M059J (cell line): ENCODE data around the gene KRTAP19-1. TPM values are rescaled to one million over a fixed set of nuclear protein-coding genes. Genes with fewer than 3 reads are reported as not detected.
"Not testable (repeated sequence)": the region's sequence is repeated elsewhere in the genome, so short reads cannot be mapped to it uniquely, and the experiment has no call there.

ENCODE experiments used
- DNase-seq: peaks from one replicate; pipeline ENCODE4 v3.0.0-alpha.2; 2012; ENCODE audit warnings: low read depth
- total RNA-seq: library from RNA; depleted of rRNA; stranded (reverse); fragments of >200 nt; shearing (Covaris generic); gene quantifications from 2 replicates; pipeline ENCODE4 v1.2.3, GENCODE V29; 2014; rRNA removed

Gene KRTAP19-1
- total RNA-seq = not detected in 2 replicates

- DNase-seq = no peak
Measured at GRCh38 chr21:30480145-30480544, at the start of gene KRTAP19-1. Gene KRTAP19-1, minus strand, starts transcription at chr21:30480367. Its CDS starts 50 bp downstream, at chr21:30480317.

DNA sequence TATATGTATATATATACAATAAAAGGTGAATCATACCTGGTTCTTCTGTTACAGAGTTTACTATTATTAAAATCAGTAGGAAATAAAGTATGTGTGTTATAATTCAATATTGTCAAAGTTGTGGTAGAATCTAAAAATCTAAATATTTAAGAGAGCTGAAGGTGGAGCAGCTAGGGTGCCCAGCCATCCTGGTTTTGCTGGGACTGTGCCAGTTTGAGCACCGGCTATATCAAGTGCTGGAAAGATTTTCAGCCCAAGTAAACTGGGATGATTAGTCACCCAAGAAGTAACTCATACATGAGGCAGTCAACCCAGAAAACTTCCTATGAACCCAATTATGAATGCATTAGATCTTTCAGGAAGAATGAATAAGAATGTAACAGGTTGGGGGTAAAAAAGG is 38.7 kb upstream of the KRTAP19-1 start:
- DNase-seq = no peak

GRCh38 chr21:30515681-30516080 is 35.5 kb upstream of the KRTAP19-1 start:
- DNase-seq = no peak

DNA sequence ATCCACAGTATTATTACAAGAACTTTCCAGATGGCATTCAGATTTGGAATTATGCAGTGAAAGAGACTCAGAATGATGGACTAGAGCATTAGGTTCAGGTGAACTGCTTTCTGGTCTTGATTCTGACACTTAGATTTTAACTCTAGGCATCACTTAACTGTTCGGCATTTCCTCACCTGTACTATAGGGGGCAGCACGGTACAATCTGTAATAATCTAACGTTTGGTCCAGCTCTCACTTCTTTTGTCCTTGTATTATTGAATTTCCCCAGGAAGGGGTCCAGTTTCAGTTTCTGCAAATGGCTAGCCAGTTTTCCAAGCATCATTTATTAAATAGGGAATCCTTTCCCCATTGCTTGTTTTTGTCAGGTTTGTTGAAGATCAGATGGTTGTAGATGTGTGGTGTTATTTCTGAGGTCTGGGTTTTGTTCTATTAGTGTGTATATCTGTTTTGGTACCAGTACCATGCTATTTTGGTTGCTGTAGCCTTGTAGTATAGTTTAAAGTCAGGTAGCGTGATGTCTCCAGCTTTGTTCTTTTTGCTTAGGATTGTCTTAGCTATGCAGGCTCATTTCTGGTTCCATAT is 25.5 kb upstream of the KRTAP19-1 start:
- DNase-seq = not testable (repeated sequence)

- no peak for DNase-seq
Measured at GRCh38 chr21:30502041-30502440, 21.9 kb upstream of the KRTAP19-1 start, which contains the start of gene KRTAP19-5. Gene KRTAP19-5, minus strand, starts transcription at chr21:30502141. Its CDS starts 51 bp downstream, at chr21:30502090.

- DNase-seq = no peak
Measured at GRCh38 chr21:30497065-30497464, 16.9 kb upstream of the KRTAP19-1 start, which contains the start of gene KRTAP19-4. Gene KRTAP19-4, minus strand, starts transcription at chr21:30497165. Its CDS starts 55 bp downstream, at chr21:30497110.

DNA sequence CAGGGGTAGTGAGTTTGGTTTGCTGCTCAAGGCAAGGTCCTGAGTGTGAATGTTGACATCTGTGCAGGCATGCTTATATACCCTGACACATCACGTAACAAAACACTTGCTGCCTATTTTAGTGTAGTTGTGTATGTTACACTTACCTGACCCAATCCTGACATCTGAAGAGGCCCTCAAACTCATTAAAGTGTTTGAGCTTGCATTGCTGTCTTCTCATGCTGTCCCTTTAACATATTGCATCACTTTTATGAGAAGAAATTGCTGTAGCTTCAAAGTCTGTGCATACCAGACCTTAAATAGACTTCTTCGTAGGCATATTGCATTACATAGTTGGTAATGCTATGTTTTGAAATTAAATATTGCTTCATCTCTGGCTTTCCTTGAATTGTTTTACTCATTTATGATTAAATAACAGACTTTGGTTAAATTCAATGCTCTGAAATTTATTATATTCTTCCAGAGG is 11.8 kb upstream of the KRTAP19-1 start, which contains the start of gene KRTAP19-3:
TSS of gene KRTAP19-3 (minus strand) at position 51 of the 466 bp plus-strand sequence. CDS start 56 bp downstream, outside the sequence.
- no peak for DNase-seq

DNA sequence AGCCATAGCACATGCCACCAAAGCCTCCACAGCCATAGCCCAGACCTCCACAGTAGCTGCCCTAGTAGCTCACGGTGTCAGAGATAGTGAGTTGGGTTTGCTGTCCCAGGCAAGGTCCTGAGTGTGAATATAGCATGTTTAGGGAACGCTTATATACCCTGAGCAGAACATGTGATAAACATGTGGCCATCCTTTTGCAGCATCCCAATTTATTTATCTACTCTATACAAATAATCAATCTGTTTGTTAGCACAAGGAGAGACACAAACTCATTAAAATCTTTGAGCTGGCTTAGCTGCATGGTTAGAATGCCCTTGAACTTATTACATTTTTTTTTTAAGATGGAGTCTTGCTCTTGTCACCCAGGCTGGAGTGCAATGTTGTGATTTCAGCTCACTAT is 7.2 kb upstream of the KRTAP19-1 start, which contains the start of gene KRTAP19-2:
TSS of gene KRTAP19-2 (minus strand) at position 101 of the 400 bp plus-strand sequence. CDS start at position 13, 88 bp downstream.
- DNase-seq = no peak

DNA sequence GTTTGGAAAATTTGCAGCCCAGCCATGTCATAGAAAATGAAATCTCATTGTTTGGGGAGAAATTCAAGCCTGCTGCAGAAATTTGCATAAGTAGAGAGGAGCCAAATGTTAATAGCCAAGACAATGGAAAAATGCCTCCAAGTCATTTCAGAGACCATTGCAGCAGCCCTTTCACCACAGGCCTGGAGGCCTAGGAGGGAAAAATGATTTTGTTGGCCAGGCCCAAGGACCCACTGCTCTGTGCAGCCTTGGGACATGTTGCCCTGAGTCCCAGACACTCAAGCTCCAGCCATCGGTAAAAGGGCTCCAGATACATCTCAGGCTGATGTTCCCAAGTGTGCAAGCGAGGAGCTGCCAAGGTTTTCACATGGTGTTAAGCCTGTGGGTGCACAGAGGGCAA is 6.0 kb upstream of the KRTAP19-1 start:
- no peak for DNase-seq

DNA sequence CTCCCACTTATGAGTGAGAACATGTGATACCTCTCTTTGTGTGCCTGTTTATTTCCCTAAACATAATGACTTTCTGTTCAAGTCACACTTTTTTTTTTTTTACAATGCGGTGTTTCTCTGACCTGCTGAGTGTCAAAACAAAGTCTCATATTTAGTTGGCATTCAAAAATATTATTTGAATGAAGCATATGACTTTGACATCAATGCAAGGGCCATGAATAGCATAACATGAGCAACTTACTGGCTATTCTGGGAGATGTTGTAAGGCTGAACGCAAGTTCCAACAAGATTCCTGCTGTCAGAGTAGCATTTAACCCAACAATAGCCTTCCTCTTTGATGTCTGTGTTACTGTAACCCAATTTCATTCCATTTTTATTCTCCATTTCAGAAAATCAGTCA is 2.0 kb upstream of the KRTAP19-1 start:
- DNase-seq = no peak

DNA sequence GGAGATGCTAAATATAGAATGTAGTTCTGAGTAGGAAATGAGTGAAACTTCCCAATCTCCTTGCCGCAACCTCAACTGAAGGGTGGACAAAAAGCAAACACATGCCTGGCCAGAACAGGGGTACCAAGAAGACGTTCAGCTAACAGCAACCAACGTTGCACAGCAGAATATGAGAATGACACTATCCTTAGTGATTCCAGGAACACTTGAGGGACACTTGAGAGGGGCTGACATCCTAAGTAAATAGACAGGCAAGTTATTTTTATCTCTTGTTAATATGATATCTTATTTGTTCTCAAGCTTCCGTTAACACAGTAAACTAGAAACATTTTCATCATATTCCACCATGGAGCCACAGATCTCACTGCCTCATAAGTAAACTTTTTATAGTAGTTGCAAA is 908 bp downstream of the KRTAP19-1 start:
- DNase-seq = no peak

GRCh38 chr21:30478004-30478403 is 2.2 kb downstream of the KRTAP19-1 start:
- DNase-seq = no peak

DNA sequence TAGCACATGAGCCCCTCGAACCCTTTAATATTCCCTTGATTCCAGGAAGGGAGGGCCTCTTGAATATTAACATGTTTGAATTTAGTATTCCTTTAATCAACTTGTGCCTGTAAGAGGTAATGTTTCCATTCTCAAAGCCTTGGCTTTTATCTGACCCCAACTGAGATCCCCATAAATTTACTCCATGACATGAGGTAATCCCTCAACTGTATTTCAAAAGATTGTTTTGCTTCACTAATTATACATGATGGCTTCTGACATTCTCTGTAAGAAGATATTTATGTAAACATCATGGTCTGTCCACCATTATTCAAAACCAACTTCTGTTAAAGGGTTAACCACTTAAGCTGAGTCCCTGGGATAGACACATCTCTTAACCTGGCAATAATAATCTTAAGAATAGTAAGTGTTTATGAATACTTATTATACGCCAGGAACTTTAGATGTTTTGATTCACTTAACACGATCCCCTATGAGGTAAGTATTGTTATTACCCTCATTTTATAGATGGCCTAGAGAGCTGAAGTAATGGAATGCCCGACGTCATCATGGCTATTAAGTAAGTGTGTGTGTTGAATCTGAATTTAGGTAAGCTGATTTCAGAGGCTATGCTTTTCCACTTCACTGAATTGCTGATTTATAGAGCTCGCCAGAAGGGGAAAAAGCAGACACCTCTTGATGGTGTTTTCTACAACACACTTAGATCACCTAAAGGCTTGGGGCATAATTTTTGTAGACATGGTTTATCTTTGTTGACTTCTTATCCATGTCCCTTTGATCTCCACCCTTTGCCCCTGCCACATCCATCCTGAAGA is 11.1 kb downstream of the KRTAP19-1 start:
- no peak for DNase-seq

GRCh38 chr21:30463713-30464112 is 16.5 kb downstream of the KRTAP19-1 start:
- peak; percentile 1 for DNase-seq

- DNase-seq = no peak
Measured at GRCh38 chr21:30448514-30448913, 31.7 kb downstream of the KRTAP19-1 start.

- DNase-seq = no peak
Measured at GRCh38 chr21:30447056-30447455, 33.1 kb downstream of the KRTAP19-1 start.

DNA sequence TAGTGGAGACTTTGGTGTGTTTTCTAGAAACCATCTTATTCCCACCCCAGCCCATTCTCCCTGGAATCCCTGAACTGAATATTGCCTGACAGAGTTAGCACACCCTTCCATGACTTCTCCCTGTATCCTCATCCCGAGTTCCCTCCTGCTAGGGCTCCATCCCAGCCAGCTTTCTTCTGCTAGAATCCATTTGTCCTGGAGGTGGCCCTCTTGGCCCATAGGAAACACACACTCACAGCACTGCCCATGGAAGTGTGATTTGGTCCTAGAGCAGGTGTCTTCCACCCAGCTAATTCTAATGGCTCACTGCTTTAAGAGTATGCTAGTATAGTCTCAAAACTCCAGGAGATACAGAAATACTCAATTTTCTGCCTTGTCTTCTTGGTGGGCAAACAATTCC is 36.0 kb downstream of the KRTAP19-1 start:
- no peak for DNase-seq

DNA sequence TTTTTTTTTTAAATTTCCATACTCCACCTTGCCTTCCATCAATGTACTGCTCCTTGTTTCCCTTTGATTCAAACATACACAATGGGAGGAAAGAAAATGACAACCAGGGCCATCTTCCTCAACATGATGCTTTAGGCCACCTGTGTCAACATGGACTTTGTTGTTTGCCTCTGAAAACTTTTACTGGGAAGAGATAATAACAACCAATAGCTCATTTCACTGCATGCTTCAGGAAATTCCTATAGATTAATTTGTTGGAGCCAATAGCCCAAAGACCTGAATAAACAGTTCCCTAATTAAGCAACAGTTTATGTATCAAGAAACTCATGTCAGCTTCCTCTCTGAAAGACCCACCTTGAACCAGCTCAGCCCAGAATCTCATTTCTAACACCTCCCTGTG is 36.9 kb downstream of the KRTAP19-1 start:
- no peak for DNase-seq

DNA sequence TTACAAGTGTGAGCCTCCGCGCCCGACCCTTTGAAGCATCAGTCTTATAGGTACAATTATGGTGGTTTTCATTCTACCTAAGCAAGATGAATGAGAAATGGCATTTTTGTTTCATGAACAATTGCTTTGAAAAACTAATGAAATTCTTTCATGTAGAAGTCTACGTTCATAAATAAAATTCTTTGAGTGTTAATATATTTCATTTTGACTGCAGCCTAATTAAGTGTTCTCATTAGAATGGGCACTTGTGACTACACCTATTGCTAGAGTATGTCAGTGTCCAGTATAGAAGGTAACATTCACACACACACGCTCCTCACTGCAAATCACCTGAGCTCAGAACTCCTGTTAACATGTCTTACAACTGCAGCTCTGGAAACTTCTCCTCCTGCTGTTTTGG is 40.2 kb downstream of the KRTAP19-1 start, which contains the start of gene KRTAP15-1:
TSS of gene KRTAP15-1 (plus strand) at position 301 of the 400 bp plus-strand sequence. CDS start at position 354, 53 bp downstream.
- DNase-seq = no peak

GRCh38 chr21:30437010-30437565 is 43.1 kb downstream of the KRTAP19-1 start:
- no peak for DNase-seq

GRCh38 chr21:30434033-30434631 is 46.0 kb downstream of the KRTAP19-1 start:
- DNase-seq = peak; percentile 9
